Measurements from ENCODE around the gene SPATA13. TPM values are rescaled to one million over a fixed set of nuclear protein-coding genes. Genes with fewer than 3 reads are reported as not detected.
A peak's percentile ranks its signal among the peaks of the same experiment; 100 is the strongest.

Gene SPATA13
- total and polyA plus RNA-seq, 10 of the 15 experiments (the other 5 are each of a cell fraction or from before 2014, with no cell fraction given), result 2.4 to 11.1 (median 10.2) TPM

DNA sequence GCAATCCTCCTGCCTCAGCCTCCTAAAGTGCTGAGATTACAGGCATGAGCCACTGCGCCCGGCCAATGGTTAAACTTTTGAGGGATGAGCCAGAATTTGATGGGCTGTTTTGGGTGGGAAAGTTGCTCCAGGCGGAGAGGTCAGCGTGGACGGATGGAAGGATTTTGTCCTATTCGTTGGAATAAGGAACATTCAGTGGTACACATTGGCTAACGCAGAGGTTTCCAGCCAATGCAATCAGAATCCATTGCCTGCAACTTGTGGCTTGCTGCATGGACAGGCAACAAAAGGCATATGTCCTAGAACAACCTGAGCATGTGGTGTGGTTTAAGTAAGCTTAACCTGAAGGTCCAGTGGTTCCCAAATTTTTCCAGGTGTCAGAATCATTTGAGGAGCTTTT is 113.4 kb downstream of the SPATA13 start:
- ChIA-PET RAD21 (ENCODE audit: unreplicated experiment) (interaction anchor here (1.1 to 6.9 kb wide), 6 partner anchors 10 to 457 kb away, joined by 3 to 80 read pairs (median 6); no protein-coding TSS in a partner anchor), POLR2A (interaction anchor here (0.9 to 2.5 kb wide), 5 partner anchors 10 to 41 kb away, joined by 3 to 15 read pairs (median 5); no protein-coding TSS in a partner anchor), CTCF (interaction anchor here (0.7 to 3.6 kb wide), 6 partner anchors 10 to 467 kb away, joined by 3 to 13 read pairs (median 4); partner anchors contain the start of gene MIPEP), SMC1A (ENCODE audit: uncharacterized antibody, unreplicated experiment) (interaction anchor here (0.8 to 4.7 kb wide), 8 partner anchors 8 to 48 kb away, joined by 3 to 25 read pairs (median 6); no protein-coding TSS in a partner anchor)
- H3K27me3 ChIP-seq (replicated peaks in 1 of 2; ENCODE audit: control insufficient read depth in 2 of 2, insufficient read depth in 2 of 2, low read length in 1 of 2), result no peaks in the 10 kb centered on the region
- peaks cover 58% of the 10 kb centered on the region for H3K79me2 ChIP-seq (ENCODE audit: control insufficient read depth, insufficient read depth, low read length)
- intact Hi-C loops (cut with micrococcal nuclease; ENCODE audit: unreplicated experiment), result loop anchor here (5.0 kb wide), 1 partner anchor 238 kb away; the partner anchor contains the start of gene PARP4
- in situ Hi-C loops (cut with MboI), result no loop called here
- peak overlapping the region; percentile 82 for H3K4me2 ChIP-seq (ENCODE audit: control insufficient read depth, insufficient read depth)
- peak overlapping the region; percentile 93 for H3K27ac ChIP-seq (ENCODE audit: control insufficient read depth, insufficient read depth)
- FAIRE-seq (no peak), ATAC-seq (no peak), DNase-seq (ENCODE audit: low read depth, low spot score) (no peak)
- peak overlapping the region; percentile 44 for H3K9ac ChIP-seq (ENCODE audit: control insufficient read depth, insufficient read depth, low read length)
- peak overlapping the region; percentile 2; the same call in 1 of the 2 replicates for H3K4me3 ChIP-seq
- H3K36me3 ChIP-seq (ENCODE audit: control insufficient read depth in 2 of 2, insufficient read depth in 2 of 2, low read length in 1 of 2), result no peaks in the 10 kb centered on the region
- H4K20me1 ChIP-seq (ENCODE audit: control insufficient read depth, insufficient read depth), result no peaks in the 10 kb centered on the region
- no peaks in the 10 kb centered on the region for H3K9me3 ChIP-seq (replicated peaks; ENCODE audit: control insufficient read depth, insufficient read depth, low read length)
- BruUV-seq (replicated peaks), result no TSS peak
- H3K4me1 ChIP-seq (ENCODE audit: control insufficient read depth, insufficient read depth, low read length), result peaks cover 42% of the 10 kb centered on the region
- WGBS (ENCODE audit: insufficient coverage, insufficient replicate concordance, low lambda C conversion rate, missing lambda C conversion rate), result 91% methylated on average over 7 of the region's 7 CpGs
- TF ChIP-seq FOS (IDR thresholded peaks at IDR 0.05; ENCODE audit: borderline replicate concordance, extremely low read depth, insufficient read length), result no peak
- no peak for TF ChIP-seq SMC3 (IDR thresholded peaks at IDR 0.05; ENCODE audit: borderline replicate concordance, low read length)
- no peak for TF ChIP-seq POU2F2 (IDR thresholded peaks at IDR 0.05; ENCODE audit: borderline replicate concordance, low read depth, low read length)
- TF ChIP-seq NR2C1 (IDR thresholded peaks at IDR 0.05), result no peak
- no peak for TF ChIP-seq MEF2A (IDR thresholded peaks at IDR 0.05; ENCODE audit: insufficient read depth, low read depth, low read length)
- TF ChIP-seq, protein P1, sequence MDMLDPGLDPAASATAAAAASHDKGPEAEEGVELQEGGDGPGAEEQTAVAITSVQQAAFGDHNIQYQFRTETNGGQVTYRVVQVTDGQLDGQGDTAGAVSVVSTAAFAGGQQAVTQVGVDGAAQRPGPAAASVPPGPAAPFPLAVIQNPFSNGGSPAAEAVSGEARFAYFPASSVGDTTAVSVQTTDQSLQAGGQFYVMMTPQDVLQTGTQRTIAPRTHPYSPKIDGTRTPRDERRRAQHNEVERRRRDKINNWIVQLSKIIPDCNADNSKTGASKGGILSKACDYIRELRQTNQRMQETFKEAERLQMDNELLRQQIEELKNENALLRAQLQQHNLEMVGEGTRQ (IDR thresholded peaks at IDR 0.05; ENCODE audit: borderline replicate concordance, low read depth, low read length), result no peak
- TF ChIP-seq RELA (IDR thresholded peaks at IDR 0.05; ENCODE audit: borderline replicate concordance, partially characterized antibody), result no peak
- TF ChIP-seq STAT1 (conservative IDR thresholded peaks at IDR 0.05), result no peak
- no peak for TF ChIP-seq JUND (IDR thresholded peaks at IDR 0.05; ENCODE audit: low read depth, low read length)
- TF ChIP-seq, protein P2, sequence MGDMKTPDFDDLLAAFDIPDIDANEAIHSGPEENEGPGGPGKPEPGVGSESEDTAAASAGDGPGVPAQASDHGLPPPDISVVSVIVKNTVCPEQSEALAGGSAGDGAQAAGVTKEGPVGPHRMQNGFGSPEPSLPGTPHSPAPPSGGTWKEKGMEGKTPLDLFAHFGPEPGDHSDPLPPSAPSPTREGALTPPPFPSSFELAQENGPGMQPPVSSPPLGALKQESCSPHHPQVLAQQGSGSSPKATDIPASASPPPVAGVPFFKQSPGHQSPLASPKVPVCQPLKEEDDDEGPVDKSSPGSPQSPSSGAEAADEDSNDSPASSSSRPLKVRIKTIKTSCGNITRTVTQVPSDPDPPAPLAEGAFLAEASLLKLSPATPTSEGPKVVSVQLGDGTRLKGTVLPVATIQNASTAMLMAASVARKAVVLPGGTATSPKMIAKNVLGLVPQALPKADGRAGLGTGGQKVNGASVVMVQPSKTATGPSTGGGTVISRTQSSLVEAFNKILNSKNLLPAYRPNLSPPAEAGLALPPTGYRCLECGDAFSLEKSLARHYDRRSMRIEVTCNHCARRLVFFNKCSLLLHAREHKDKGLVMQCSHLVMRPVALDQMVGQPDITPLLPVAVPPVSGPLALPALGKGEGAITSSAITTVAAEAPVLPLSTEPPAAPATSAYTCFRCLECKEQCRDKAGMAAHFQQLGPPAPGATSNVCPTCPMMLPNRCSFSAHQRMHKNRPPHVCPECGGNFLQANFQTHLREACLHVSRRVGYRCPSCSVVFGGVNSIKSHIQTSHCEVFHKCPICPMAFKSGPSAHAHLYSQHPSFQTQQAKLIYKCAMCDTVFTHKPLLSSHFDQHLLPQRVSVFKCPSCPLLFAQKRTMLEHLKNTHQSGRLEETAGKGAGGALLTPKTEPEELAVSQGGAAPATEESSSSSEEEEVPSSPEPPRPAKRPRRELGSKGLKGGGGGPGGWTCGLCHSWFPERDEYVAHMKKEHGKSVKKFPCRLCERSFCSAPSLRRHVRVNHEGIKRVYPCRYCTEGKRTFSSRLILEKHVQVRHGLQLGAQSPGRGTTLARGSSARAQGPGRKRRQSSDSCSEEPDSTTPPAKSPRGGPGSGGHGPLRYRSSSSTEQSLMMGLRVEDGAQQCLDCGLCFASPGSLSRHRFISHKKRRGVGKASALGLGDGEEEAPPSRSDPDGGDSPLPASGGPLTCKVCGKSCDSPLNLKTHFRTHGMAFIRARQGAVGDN (IDR thresholded peaks at IDR 0.05), result no peak
- no peak for TF ChIP-seq BACH1 (IDR thresholded peaks at IDR 0.05; ENCODE audit: borderline replicate concordance)
- TF ChIP-seq ESRRA (IDR thresholded peaks at IDR 0.05; ENCODE audit: low read length), result no peak
- no peak overlapping the region for H2AFZ ChIP-seq (ENCODE audit: control insufficient read depth, low read depth, low read length)

All from GM12878 (cell line).